Glutamatergic neuron (in vitro differentiated cells): ENCODE results near the gene RAX. TPM values are rescaled to one million over a fixed set of nuclear protein-coding genes. Genes with fewer than 3 reads are reported as not detected.

Experiments used
- DNase-seq: peaks from one replicate; pipeline ENCODE4 v3.0.0; 2022
- H3K27ac Mint-ChIP-seq: one replicate; pipeline ENCODE4 v1.8.0; 2020; ENCODE audit warnings: mild to moderate bottlenecking, mixed read lengths, inconsistent platforms; ENCODE audit not compliant: unreplicated experiment
- H3K27me3 Mint-ChIP-seq: one replicate; pipeline ENCODE4 v1.8.0; 2020; ENCODE audit warnings: mild to moderate bottlenecking, moderate library complexity, mixed read lengths, inconsistent platforms; ENCODE audit not compliant: unreplicated experiment
- H3K36me3 Mint-ChIP-seq: one replicate; pipeline ENCODE4 v1.8.0; 2020; ENCODE audit warnings: mild to moderate bottlenecking, mixed read lengths, inconsistent platforms; ENCODE audit not compliant: unreplicated experiment
- H3K4me1 Mint-ChIP-seq: one replicate; pipeline ENCODE4 v1.8.0; 2020; ENCODE audit warnings: mild to moderate bottlenecking, low read depth, mixed read lengths, inconsistent platforms; ENCODE audit not compliant: unreplicated experiment
- H3K4me3 Mint-ChIP-seq: one replicate; pipeline ENCODE4 v1.8.0; 2020; ENCODE audit warnings: mild to moderate bottlenecking, mixed read lengths, inconsistent platforms; ENCODE audit not compliant: unreplicated experiment
- H3K9me3 Mint-ChIP-seq: one replicate; pipeline ENCODE4 v1.8.0; 2020; ENCODE audit warnings: mild to moderate bottlenecking, moderate library complexity, mixed read lengths, inconsistent platforms; ENCODE audit not compliant: unreplicated experiment
- CTCF ChIP-seq: fragments of 200-600 bp; sonication (generic); IDR thresholded peaks from one replicate; pipeline ENCODE4 v1.5.0; 2021; ENCODE audit not compliant: partially characterized antibody, unreplicated experiment
- total RNA-seq: library from RNA; stranded (reverse); fragmentation: NEBNext Ultra II Directional; extraction: Animal tissue kit (Norgen Biotek cat#: 25700); gene quantifications from one replicate; pipeline ENCODE4 v1.2.1, GENCODE V29; 2021; ENCODE audit not compliant: unreplicated experiment

Gene RAX
- total RNA-seq, 1 donor from 2014 or later, result not detected

- TF ChIP-seq CTCF, result no peak
- H3K4me3 Mint-ChIP-seq, result no peak overlapping the region
- no peak overlapping the region for H3K27ac Mint-ChIP-seq
- peaks cover 41% of the 10 kb centered on the region for H3K27me3 Mint-ChIP-seq
- H3K36me3 Mint-ChIP-seq, result no peaks in the 10 kb centered on the region
- H3K4me1 Mint-ChIP-seq, result peaks cover 6% of the 10 kb centered on the region
- DNase-seq, result no peak
- peaks cover 7% of the 10 kb centered on the region for H3K9me3 Mint-ChIP-seq
Measured at GRCh38 chr18:59270689-59271257, 2.5 kb downstream of the RAX start.

- no peak for DNase-seq
- Mint-ChIP-seq H3K4me3 (peak overlapping the region; percentile 77), H3K27ac (no peak overlapping the region)
Measured at GRCh38 chr18:59269563-59270119, 3.6 kb downstream of the RAX start.

GRCh38 chr18:59268721-59269562 is 4.3 kb downstream of the RAX start:
- Mint-ChIP-seq H3K27ac (no peak overlapping the region), H3K27me3 (peaks cover 41% of the 10 kb centered on the region), H3K4me1 (peaks cover 6% of the 10 kb centered on the region), H3K9me3 (peaks cover 7% of the 10 kb centered on the region), H3K4me3 (peak overlapping the region; percentile 77), H3K36me3 (no peaks in the 10 kb centered on the region)
- no peak for TF ChIP-seq CTCF
- peak; percentile 81 for DNase-seq

More at GRCh38 chr18:59269563-59270119, 3.6 kb downstream of the RAX start:
- no peak for TF ChIP-seq CTCF
- Mint-ChIP-seq H3K27me3 (peaks cover 43% of the 10 kb centered on the region), H3K4me1 (peaks cover 6% of the 10 kb centered on the region), H3K9me3 (peaks cover 7% of the 10 kb centered on the region), H3K36me3 (no peaks in the 10 kb centered on the region)

- H3K36me3 Mint-ChIP-seq, result no peaks in the 10 kb centered on the region
- TF ChIP-seq CTCF, result no peak
- H3K4me1 Mint-ChIP-seq, result peaks cover 9% of the 10 kb centered on the region
- H3K9me3 Mint-ChIP-seq, result peaks cover 9% of the 10 kb centered on the region
- no peak overlapping the region for H3K27ac Mint-ChIP-seq
- DNase-seq, result no peak
- H3K27me3 Mint-ChIP-seq, result peaks cover 44% of the 10 kb centered on the region
- H3K4me3 Mint-ChIP-seq, result peak overlapping the region; percentile 31
Measured at GRCh38 chr18:59268127-59268720, 5.0 kb downstream of the RAX start.
